ENCODE measurements around the gene ZNF689. TPM values are rescaled to one million over a fixed set of nuclear protein-coding genes. Genes with fewer than 3 reads are reported as not detected.
A peak's percentile ranks its signal among the peaks of the same experiment; 100 is the strongest.

The ZNF689 gene
- total and polyA plus RNA-seq, 2 of the 13 experiments (the other 11 are each of a cell fraction or from before 2014, with no cell fraction given) = 9.7 to 19.5 TPM

- TF ChIP-seq ZNF556 (CRISPR knock-in tag; IDR thresholded peaks at IDR 0.05; ENCODE audit: borderline replicate concordance) (peak; percentile 84; the same call in 1 of the 2 replicates), NFYC (CRISPR knock-in tag; IDR thresholded peaks at IDR 0.05) (peak; percentile 99), ZNF230 (CRISPR knock-in tag; IDR thresholded peaks at IDR 0.05) (peak; percentile 52), SALL1 (CRISPR knock-in tag; IDR thresholded peaks at IDR 0.05) (peak; percentile 2; the same call in 1 of the 2 replicates), CENPT (CRISPR knock-in tag; IDR thresholded peaks at IDR 0.05; ENCODE audit: low read depth) (no peak), NR2F1 (CRISPR knock-in tag; IDR thresholded peaks at IDR 0.05) (no peak), DPF2 (CRISPR knock-in tag; IDR thresholded peaks at IDR 0.05; ENCODE audit: borderline replicate concordance, low read depth) (no peak), TCF7 (IDR thresholded peaks at IDR 0.05; ENCODE audit: low read depth) (no peak), ZNF10 (CRISPR knock-in tag; IDR thresholded peaks at IDR 0.05; ENCODE audit: borderline replicate concordance, low read depth) (no peak), HDAC2 (CRISPR knock-in tag; IDR thresholded peaks at IDR 0.05) (0 out of 2 replicates have a peak, but pooled peaks have one; percentile 21), TBX2 (CRISPR knock-in tag; IDR thresholded peaks at IDR 0.05; ENCODE audit: borderline replicate concordance) (no peak), TRIM22 (IDR thresholded peaks at IDR 0.05) (no peak), SCMH1 (CRISPR knock-in tag; IDR thresholded peaks at IDR 0.05; ENCODE audit: borderline replicate concordance) (no peak), GABPA (IDR thresholded peaks at IDR 0.05; ENCODE audit: low read depth, low read length) (no peak), GABPA (CRISPR knock-in tag; IDR thresholded peaks at IDR 0.05; ENCODE audit: low read depth) (peak; percentile 86), NAIF1 (CRISPR knock-in tag; IDR thresholded peaks at IDR 0.05; ENCODE audit: borderline replicate concordance) (no peak), ZBTB7B (CRISPR knock-in tag; IDR thresholded peaks at IDR 0.05) (peak; percentile 35), DDIT3 (CRISPR knock-in tag; IDR thresholded peaks at IDR 0.05) (no peak), ZFP37 (CRISPR knock-in tag; IDR thresholded peaks at IDR 0.05; ENCODE audit: borderline replicate concordance) (no peak), ZNF558 (CRISPR knock-in tag; IDR thresholded peaks at IDR 0.05; ENCODE audit: borderline replicate concordance) (no peak), ZNF607 (CRISPR knock-in tag; IDR thresholded peaks at IDR 0.05; ENCODE audit: borderline replicate concordance) (no peak; the same call in 1 of the 2 replicates), JUN (CRISPR knock-in tag; IDR thresholded peaks at IDR 0.05) (0 out of 2 replicates have a peak, but pooled peaks have one; percentile 58), EZH2 (conservative IDR thresholded peaks at IDR 0.05; ENCODE audit: low read depth, low read length) (no peak), FOXK2 (IDR thresholded peaks at IDR 0.05) (no peak), ELK4 (CRISPR knock-in tag; IDR thresholded peaks at IDR 0.05; ENCODE audit: borderline replicate concordance) (no peak), SYNCRIP (IDR thresholded peaks at IDR 0.05; ENCODE audit: insufficient read depth, low read depth, low read length) (no peak), EHMT2 (IDR thresholded peaks at IDR 0.05; ENCODE audit: borderline replicate concordance, low read depth, low read length) (peak; percentile 96), ZNF563 (CRISPR knock-in tag; IDR thresholded peaks at IDR 0.05) (peak; percentile 90), HOXA3 (CRISPR knock-in tag; IDR thresholded peaks at IDR 0.05) (peak; percentile 100)
Measured at GRCh38 chr16:30650369-30651123, 40.4 kb upstream of the ZNF689 start, which contains the start of gene PRR14 (continued).

All from HepG2 (cell line).